Fibroblast of the aortic adventitia (primary cell): ENCODE measurements around the gene PAQR6. TPM values are rescaled to one million over a fixed set of nuclear protein-coding genes. Genes with fewer than 3 reads are reported as not detected.

Source experiments
- DNase-seq: peaks from one replicate; pipeline ENCODE4 v3.0.0-alpha.2; 2010; ENCODE audit warnings: low read depth
- H3K4me3 ChIP-seq: 2 replicates; pipeline ENCODE4 v1.5.1; 2011; ENCODE audit warnings: low read depth, mild to moderate bottlenecking, control low read depth, low read length, moderate library complexity
- total RNA-seq: library from RNA; depleted of rRNA; stranded (reverse); fragments of >200 nt; gene quantifications from 2 replicates; pipeline ENCODE4 v1.2.3, GENCODE V29; 2012; ENCODE audit warnings: low replicate concordance
- TF ChIP-seq, protein P1 (sequence below): IDR thresholded peaks from 2 replicates; pipeline ENCODE4 v1.5.1; 2011; ENCODE audit warnings: mild to moderate bottlenecking, low read length, control low read depth, inconsistent platforms; ENCODE audit not compliant: insufficient read depth

The PAQR6 gene
- total RNA-seq, 1 donor = 0.63 TPM

- H3K4me3 ChIP-seq = peak overlapping the region; percentile 97
- TF ChIP-seq, protein P1, sequence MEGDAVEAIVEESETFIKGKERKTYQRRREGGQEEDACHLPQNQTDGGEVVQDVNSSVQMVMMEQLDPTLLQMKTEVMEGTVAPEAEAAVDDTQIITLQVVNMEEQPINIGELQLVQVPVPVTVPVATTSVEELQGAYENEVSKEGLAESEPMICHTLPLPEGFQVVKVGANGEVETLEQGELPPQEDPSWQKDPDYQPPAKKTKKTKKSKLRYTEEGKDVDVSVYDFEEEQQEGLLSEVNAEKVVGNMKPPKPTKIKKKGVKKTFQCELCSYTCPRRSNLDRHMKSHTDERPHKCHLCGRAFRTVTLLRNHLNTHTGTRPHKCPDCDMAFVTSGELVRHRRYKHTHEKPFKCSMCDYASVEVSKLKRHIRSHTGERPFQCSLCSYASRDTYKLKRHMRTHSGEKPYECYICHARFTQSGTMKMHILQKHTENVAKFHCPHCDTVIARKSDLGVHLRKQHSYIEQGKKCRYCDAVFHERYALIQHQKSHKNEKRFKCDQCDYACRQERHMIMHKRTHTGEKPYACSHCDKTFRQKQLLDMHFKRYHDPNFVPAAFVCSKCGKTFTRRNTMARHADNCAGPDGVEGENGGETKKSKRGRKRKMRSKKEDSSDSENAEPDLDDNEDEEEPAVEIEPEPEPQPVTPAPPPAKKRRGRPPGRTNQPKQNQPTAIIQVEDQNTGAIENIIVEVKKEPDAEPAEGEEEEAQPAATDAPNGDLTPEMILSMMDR = no peak
- no peak for DNase-seq
Observed at GRCh38 chr1:156281693-156282478, 34.0 kb upstream of the PAQR6 start.

DNA sequence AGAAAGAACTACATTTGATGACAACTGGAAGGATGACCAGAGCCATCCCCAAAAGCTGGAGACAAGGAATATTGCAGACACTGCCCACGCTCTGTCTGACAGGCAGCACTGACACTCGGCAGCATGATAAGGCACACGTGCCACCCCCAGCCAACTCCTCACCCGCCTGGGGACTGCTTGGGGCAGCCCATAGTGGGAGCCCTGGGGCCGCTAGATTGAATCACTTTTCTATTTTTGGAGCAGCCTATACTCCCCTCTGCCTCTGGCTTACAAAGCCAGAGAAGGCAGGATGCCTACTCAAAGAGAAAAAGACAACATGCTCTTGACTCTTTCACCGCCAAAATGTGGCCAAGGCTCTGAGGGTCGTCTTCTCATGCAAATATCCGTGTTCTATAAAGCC, 33.4 kb upstream of the PAQR6 start:
- TF ChIP-seq, protein P1 = no peak
- DNase-seq = peak; percentile 45
- peak overlapping the region; percentile 97 for H3K4me3 ChIP-seq

DNA sequence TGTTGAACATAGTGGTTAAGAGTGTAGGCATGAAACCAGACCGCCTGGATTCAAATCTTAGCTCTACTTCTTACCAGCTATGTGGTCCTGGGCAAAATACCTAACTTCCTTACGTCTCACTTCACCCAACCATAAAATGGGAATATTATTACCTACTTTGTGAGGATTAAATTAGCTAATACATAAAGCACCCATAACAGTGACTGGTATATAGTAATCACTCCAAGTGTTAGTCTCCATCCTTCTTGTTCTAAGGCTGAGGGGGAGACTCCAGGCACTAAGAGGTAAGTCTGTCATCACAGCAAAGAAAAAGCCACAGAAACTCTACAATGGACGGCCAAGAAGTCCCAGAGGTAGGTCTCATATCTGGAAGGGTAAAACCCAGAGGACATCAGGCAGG, 32.0 kb upstream of the PAQR6 start:
- no peak overlapping the region for H3K4me3 ChIP-seq
- DNase-seq = no peak
- TF ChIP-seq, protein P1 = no peak

GRCh38 chr1:156276966-156277381, 29.1 kb upstream of the PAQR6 start:
- TF ChIP-seq, protein P1 = no peak
- no peak for DNase-seq
- no peak overlapping the region for H3K4me3 ChIP-seq

- H3K4me3 ChIP-seq = no peak overlapping the region
- DNase-seq = peak; percentile 45
- TF ChIP-seq, protein P1 = no peak
Observed at GRCh38 chr1:156276532-156276931, 28.7 kb upstream of the PAQR6 start.

DNA sequence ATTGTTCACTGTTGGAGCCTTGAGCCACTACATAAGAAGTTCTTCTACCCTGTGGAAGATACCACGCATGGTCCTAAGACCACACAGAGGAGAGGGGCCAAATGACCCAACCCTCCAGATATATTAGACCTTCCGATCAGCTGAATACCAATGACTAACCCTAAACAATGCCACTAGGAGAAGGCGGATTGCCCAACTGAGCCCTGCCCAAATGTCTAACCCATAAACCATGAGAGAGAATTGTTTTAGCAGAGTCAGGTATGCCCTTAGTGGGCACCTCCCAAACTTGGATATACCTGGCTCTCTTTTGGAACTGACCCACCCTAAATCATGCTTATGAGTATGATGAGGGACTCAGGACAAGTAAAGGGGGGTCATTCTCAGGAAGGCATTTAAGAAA, 22.5 kb upstream of the PAQR6 start:
- DNase-seq = no peak
- no peak overlapping the region for H3K4me3 ChIP-seq
- TF ChIP-seq, protein P1 = no peak
